DND-41 (cell line): ENCODE results near the gene CCR1.

Experiments used
- CTCF ChIP-seq: IDR thresholded peaks from 2 replicates; pipeline ENCODE4 v1.5.1; 2012; ENCODE audit warnings: borderline replicate concordance, low read length, moderate library complexity, mild to moderate bottlenecking; ENCODE audit not compliant: poor library complexity, severe bottlenecking; ENCODE audit errors: extremely low read depth
- EZH2 ChIP-seq: IDR thresholded peaks from 3 replicates; pipeline ENCODE4 v1.6.1; 2012; ENCODE audit warnings: borderline replicate concordance, low read depth, mild to moderate bottlenecking, moderate library complexity, low read length, inconsistent platforms; ENCODE audit not compliant: severe bottlenecking

GRCh38 chr3:46200790-46201189 is 7.3 kb downstream of the CCR1 start:
- TF ChIP-seq CTCF (no peak), EZH2 (no peak)
